Stimulated activated naive CD8-positive, alpha-beta T cell treated with anti-CD3 and anti-CD28 coated beads, Interleukin-15, Interleukin-2, amounts not matched to agents 100 ng/mL and 50 ng/mL, for 24 hours (primary cell): ENCODE results near the gene ELAC2.

Experiments used
- H3K27ac Mint-ChIP-seq: one replicate; pipeline ENCODE4 v1.8.0; 2021; ENCODE audit warnings: mild to moderate bottlenecking, mixed read lengths
- H3K27me3 Mint-ChIP-seq: one replicate; pipeline ENCODE4 v1.8.0; 2021; ENCODE audit warnings: mixed read lengths
- H3K36me3 Mint-ChIP-seq: one replicate; pipeline ENCODE4 v1.8.0; 2021; ENCODE audit warnings: low read depth, mixed read lengths
- H3K4me1 Mint-ChIP-seq: one replicate; pipeline ENCODE4 v1.8.0; 2021; ENCODE audit warnings: low read depth, mixed read lengths
- H3K4me3 Mint-ChIP-seq: one replicate; pipeline ENCODE4 v1.8.0; 2021; ENCODE audit warnings: mild to moderate bottlenecking, mixed read lengths
- H3K9me3 Mint-ChIP-seq: one replicate; pipeline ENCODE4 v1.8.0; 2021; ENCODE audit warnings: mixed read lengths

Gene ELAC2

GRCh38 chr17:13029340-13029739, 11.5 kb upstream of the ELAC2 start:
- Mint-ChIP-seq H3K9me3 (no peaks in the 10 kb centered on the region), H3K27ac (no peak overlapping the region), H3K4me1 (no peaks in the 10 kb centered on the region), H3K4me3 (no peak overlapping the region), H3K36me3 (no peaks in the 10 kb centered on the region), H3K27me3 (peaks cover 4% of the 10 kb centered on the region)

- no peaks in the 10 kb centered on the region for H3K36me3 Mint-ChIP-seq
These were observed 9.4 kb upstream of the ELAC2 start for GRCh38 chr17:13027246-13027645.

GRCh38 chr17:13025687-13026086, 7.9 kb upstream of the ELAC2 start:
- Mint-ChIP-seq H3K27ac (no peak overlapping the region), H3K9me3 (no peaks in the 10 kb centered on the region), H3K27me3 (peaks cover 7% of the 10 kb centered on the region), H3K4me3 (no peak overlapping the region), H3K36me3 (no peaks in the 10 kb centered on the region), H3K4me1 (no peaks in the 10 kb centered on the region)

More at GRCh38 chr17:13027246-13027645, 9.4 kb upstream of the ELAC2 start:
- Mint-ChIP-seq H3K9me3 (no peaks in the 10 kb centered on the region), H3K4me1 (no peaks in the 10 kb centered on the region), H3K27ac (no peak overlapping the region), H3K4me3 (no peak overlapping the region), H3K27me3 (peaks cover 7% of the 10 kb centered on the region)

GRCh38 chr17:13025258-13025627, 7.4 kb upstream of the ELAC2 start:
- Mint-ChIP-seq H3K4me3 (no peak overlapping the region), H3K27ac (no peak overlapping the region), H3K36me3 (no peaks in the 10 kb centered on the region), H3K4me1 (no peaks in the 10 kb centered on the region), H3K27me3 (peaks cover 7% of the 10 kb centered on the region), H3K9me3 (no peaks in the 10 kb centered on the region)

GRCh38 chr17:13024526-13025257, 6.9 kb upstream of the ELAC2 start:
- H3K9me3 Mint-ChIP-seq, result no peaks in the 10 kb centered on the region
- H3K27me3 Mint-ChIP-seq, result peaks cover 7% of the 10 kb centered on the region
- no peak overlapping the region for H3K27ac Mint-ChIP-seq
- H3K36me3 Mint-ChIP-seq, result no peaks in the 10 kb centered on the region
- H3K4me3 Mint-ChIP-seq, result no peak overlapping the region
- H3K4me1 Mint-ChIP-seq, result no peaks in the 10 kb centered on the region

- no peaks in the 10 kb centered on the region for H3K36me3 Mint-ChIP-seq
- no peak overlapping the region for H3K4me3 Mint-ChIP-seq
- peaks cover 7% of the 10 kb centered on the region for H3K27me3 Mint-ChIP-seq
- H3K4me1 Mint-ChIP-seq, result no peaks in the 10 kb centered on the region
- H3K27ac Mint-ChIP-seq, result no peak overlapping the region
- no peaks in the 10 kb centered on the region for H3K9me3 Mint-ChIP-seq
These were observed 6.2 kb upstream of the ELAC2 start for GRCh38 chr17:13024016-13024415.

- peaks cover 46% of the 10 kb centered on the region for H3K36me3 Mint-ChIP-seq
- H3K4me1 Mint-ChIP-seq, result peaks cover 28% of the 10 kb centered on the region
- peak overlapping the region; percentile 95 for H3K4me3 Mint-ChIP-seq
- H3K27me3 Mint-ChIP-seq, result no peaks in the 10 kb centered on the region
- H3K9me3 Mint-ChIP-seq, result no peaks in the 10 kb centered on the region
- H3K27ac Mint-ChIP-seq, result peak overlapping the region; percentile 89
These were observed 759 bp downstream of the ELAC2 start for GRCh38 chr17:13016881-13017654.

- peaks cover 66% of the 10 kb centered on the region for H3K36me3 Mint-ChIP-seq
- peaks cover 28% of the 10 kb centered on the region for H3K4me1 Mint-ChIP-seq
- no peaks in the 10 kb centered on the region for H3K9me3 Mint-ChIP-seq
- H3K4me3 Mint-ChIP-seq, result no peak overlapping the region
- peak overlapping the region; percentile 12 for H3K27ac Mint-ChIP-seq
- H3K27me3 Mint-ChIP-seq, result no peaks in the 10 kb centered on the region
These were observed 3.0 kb downstream of the ELAC2 start for GRCh38 chr17:13014801-13015200.

- Mint-ChIP-seq H3K27me3 (no peaks in the 10 kb centered on the region), H3K27ac (no peak overlapping the region), H3K4me3 (no peak overlapping the region), H3K4me1 (peaks cover 12% of the 10 kb centered on the region), H3K36me3 (peaks cover 68% of the 10 kb centered on the region), H3K9me3 (no peaks in the 10 kb centered on the region)
These were observed 6.9 kb downstream of the ELAC2 start for GRCh38 chr17:13010959-13011358.

- no peaks in the 10 kb centered on the region for H3K27me3 Mint-ChIP-seq
- H3K4me3 Mint-ChIP-seq, result no peak overlapping the region
- no peaks in the 10 kb centered on the region for H3K9me3 Mint-ChIP-seq
- no peaks in the 10 kb centered on the region for H3K4me1 Mint-ChIP-seq
- H3K36me3 Mint-ChIP-seq, result peaks cover 65% of the 10 kb centered on the region
- no peak overlapping the region for H3K27ac Mint-ChIP-seq
These were observed 9.4 kb downstream of the ELAC2 start for GRCh38 chr17:13008461-13008860.

- Mint-ChIP-seq H3K9me3 (no peaks in the 10 kb centered on the region), H3K4me3 (no peak overlapping the region), H3K36me3 (peaks cover 44% of the 10 kb centered on the region), H3K27ac (no peak overlapping the region), H3K4me1 (no peaks in the 10 kb centered on the region), H3K27me3 (no peaks in the 10 kb centered on the region)
These were observed 12.3 kb downstream of the ELAC2 start for GRCh38 chr17:13005530-13005929.

GRCh38 chr17:13004336-13004735, 13.5 kb downstream of the ELAC2 start:
- no peaks in the 10 kb centered on the region for H3K27me3 Mint-ChIP-seq
- no peaks in the 10 kb centered on the region for H3K4me1 Mint-ChIP-seq
- H3K9me3 Mint-ChIP-seq, result no peaks in the 10 kb centered on the region
- H3K36me3 Mint-ChIP-seq, result peaks cover 35% of the 10 kb centered on the region
- no peak overlapping the region for H3K27ac Mint-ChIP-seq
- no peak overlapping the region for H3K4me3 Mint-ChIP-seq

- Mint-ChIP-seq H3K27ac (peak overlapping the region; percentile 11), H3K4me1 (no peaks in the 10 kb centered on the region), H3K4me3 (no peak overlapping the region), H3K9me3 (no peaks in the 10 kb centered on the region), H3K36me3 (peaks cover 38% of the 10 kb centered on the region), H3K27me3 (no peaks in the 10 kb centered on the region)
These were observed 13.9 kb downstream of the ELAC2 start for GRCh38 chr17:13003927-13004326.

GRCh38 chr17:13003454-13003851, 14.4 kb downstream of the ELAC2 start:
- Mint-ChIP-seq H3K36me3 (peaks cover 42% of the 10 kb centered on the region), H3K4me1 (no peaks in the 10 kb centered on the region), H3K27me3 (no peaks in the 10 kb centered on the region), H3K27ac (no peak overlapping the region), H3K4me3 (no peak overlapping the region), H3K9me3 (no peaks in the 10 kb centered on the region)

- peaks cover 47% of the 10 kb centered on the region for H3K36me3 Mint-ChIP-seq
- no peaks in the 10 kb centered on the region for H3K27me3 Mint-ChIP-seq
- no peaks in the 10 kb centered on the region for H3K9me3 Mint-ChIP-seq
- no peaks in the 10 kb centered on the region for H3K4me1 Mint-ChIP-seq
- no peak overlapping the region for H3K27ac Mint-ChIP-seq
- H3K4me3 Mint-ChIP-seq, result no peak overlapping the region
These were observed 14.9 kb downstream of the ELAC2 start for GRCh38 chr17:13002761-13003453.
